Stomach (tissue), 4 donors: ENCODE data around the gene OTUD7B.

Experiments
- EP300 ChIP-seq: sonication (generic); formaldehyde crosslinking; IDR thresholded peaks from one replicate; pipeline ENCODE4 v1.6.1; 2017; ENCODE audit warnings: antibody characterized with exemption
- POLR2AphosphoS5 ChIP-seq, 3 donors: sonication (generic); formaldehyde crosslinking; IDR thresholded peaks; one replicate each; pipeline ENCODE4 v1.6.1; 2016; ENCODE audit warnings: antibody characterized with exemption in 3 of 3

GRCh38 chr1:149978547-149979023 lies 31.9 kb downstream of the OTUD7B start:
- TF ChIP-seq POLR2AphosphoS5 (IDR thresholded peaks at IDR 0.05): no peak
- TF ChIP-seq EP300: no peak
